WTC11 (cell line): ENCODE data around the gene MED22. TPM values are rescaled to one million over a fixed set of nuclear protein-coding genes. Genes with fewer than 3 reads are reported as not detected.

Source experiments
- ATAC-seq: fragments of 200-7000 bp; cut with Tn5 transposase; 2 replicates; pipeline ENCODE4 v1.10.0; 2021; ENCODE audit warnings: mild to moderate bottlenecking, moderate library complexity
- CTCF ChIA-PET: fragments of 300-600 bp; sonication (Branson Sonifier 250); formaldehyde crosslinking; loops from one replicate; lab custom pipeline; 2021; ENCODE audit warnings: antibody characterized with exemption; lab: Charles Lee
- POLR2A ChIA-PET: fragments of 350-600 bp; sonication (Branson Sonifier 250); formaldehyde crosslinking; loops from one replicate; lab custom pipeline; 2021; ENCODE audit warnings: antibody characterized with exemption; lab: Charles Lee
- DNase-seq: peaks from one replicate; pipeline ENCODE4 v3.0.0; 2021; ENCODE audit warnings: low spot score
- H3K27ac Mint-ChIP-seq: 2 replicates; pipeline ENCODE4 v1.8.0; 2021; ENCODE audit warnings: mixed read lengths
- H3K27me3 Mint-ChIP-seq: 2 replicates; pipeline ENCODE4 v1.8.0; 2021; ENCODE audit warnings: low read depth, mild to moderate bottlenecking, moderate library complexity, mixed read lengths
- H3K36me3 Mint-ChIP-seq: 2 replicates; pipeline ENCODE4 v1.8.0; 2021; ENCODE audit warnings: mixed read lengths
- H3K4me1 Mint-ChIP-seq: 2 replicates; pipeline ENCODE4 v1.8.0; 2022; ENCODE audit warnings: mixed read lengths
- H3K4me3 Mint-ChIP-seq: 2 replicates; pipeline ENCODE4 v1.8.0; 2021; ENCODE audit warnings: mild to moderate bottlenecking, moderate library complexity, mixed read lengths
- H3K9me3 Mint-ChIP-seq: 2 replicates; pipeline ENCODE4 v1.8.0; 2021; ENCODE audit warnings: mixed read lengths
- E2F4 ChIP-seq: sonication (generic); formaldehyde crosslinking; IDR thresholded peaks from 2 replicates; pipeline ENCODE4 v1.8.1; 2022; ENCODE audit warnings: low read depth, mild to moderate bottlenecking, moderate library complexity, missing genetic modification reagents, borderline replicate concordance
- FOXK1 ChIP-seq: sonication (generic); formaldehyde crosslinking; IDR thresholded peaks from 2 replicates; pipeline ENCODE4 v1.8.0; 2022; ENCODE audit warnings: mild to moderate bottlenecking, moderate library complexity, missing genetic modification reagents
- GABPB1 ChIP-seq: sonication (generic); formaldehyde crosslinking; IDR thresholded peaks from 2 replicates; pipeline ENCODE4 v1.8.1; 2023; ENCODE audit warnings: mild to moderate bottlenecking, missing genetic modification reagents
- GRHL2 ChIP-seq: fragments of 250-450 bp; sonication (Bioruptor Pico); IDR thresholded peaks from 2 replicates; pipeline ENCODE4 v1.8.0; 2022; ENCODE audit warnings: mild to moderate bottlenecking, moderate library complexity; ENCODE audit not compliant: insufficient replicate concordance, severe bottlenecking
- GTF2I ChIP-seq: fragments of 250-450 bp; sonication (Bioruptor Pico); conservative IDR thresholded peaks from 2 replicates; pipeline ENCODE4 v1.4.0; 2021; ENCODE audit warnings: mild to moderate bottlenecking
- HMGA2 ChIP-seq: fragments of 250-450 bp; sonication (Bioruptor Pico); IDR thresholded peaks from 2 replicates; pipeline ENCODE4 v1.4.0; 2021; ENCODE audit warnings: mild to moderate bottlenecking, moderate library complexity
- HMGXB4 ChIP-seq: sonication (generic); formaldehyde crosslinking; IDR thresholded peaks from 2 replicates; pipeline ENCODE4 v1.8.1; 2023; ENCODE audit warnings: mild to moderate bottlenecking, moderate library complexity, missing genetic modification reagents
- NFE2L1 ChIP-seq: sonication (generic); formaldehyde crosslinking; IDR thresholded peaks from 2 replicates; pipeline ENCODE4 v1.8.1; 2023; ENCODE audit warnings: missing genetic modification reagents
- OVOL2 ChIP-seq: fragments of 250-450 bp; sonication (Bioruptor Pico); IDR thresholded peaks from 2 replicates; pipeline ENCODE4 v1.9.0; 2021; ENCODE audit warnings: mild to moderate bottlenecking, borderline replicate concordance
- PRRX2 ChIP-seq: fragments of 250-450 bp; sonication (Bioruptor Pico); IDR thresholded peaks from 2 replicates; pipeline ENCODE4 v1.8.0; 2021; ENCODE audit warnings: mild to moderate bottlenecking
- TEAD4 ChIP-seq: sonication (generic); formaldehyde crosslinking; IDR thresholded peaks from 2 replicates; pipeline ENCODE4 v1.8.0; 2022; ENCODE audit warnings: mild to moderate bottlenecking, missing genetic modification reagents
- TP53 ChIP-seq: sonication (generic); formaldehyde crosslinking; IDR thresholded peaks from 2 replicates; pipeline ENCODE4 v1.8.1; 2023; ENCODE audit warnings: mild to moderate bottlenecking, missing genetic modification reagents
- ZNF138 ChIP-seq: sonication (generic); formaldehyde crosslinking; conservative IDR thresholded peaks from 2 replicates; pipeline ENCODE4 v1.8.1; 2022; ENCODE audit warnings: mild to moderate bottlenecking, moderate library complexity, missing genetic modification reagents
- ZNF416 ChIP-seq: fragments of 250-450 bp; sonication (Bioruptor Pico); IDR thresholded peaks from 2 replicates; pipeline ENCODE4 v1.9.0; 2021; ENCODE audit warnings: mild to moderate bottlenecking, inconsistent platforms
- total RNA-seq: library from RNA; stranded (reverse); gene quantifications from 3 replicates; pipeline ENCODE4 v1.2.3, GENCODE V29; 2021
- TF ChIP-seq, protein P1 (sequence below): fragments of 200-600 bp; IDR thresholded peaks from 2 replicates; pipeline ENCODE4 v1.8.0; 2022; ENCODE audit warnings: antibody characterized with exemption
- TF ChIP-seq, protein P2 (sequence below): sonication (generic); formaldehyde crosslinking; IDR thresholded peaks from 2 replicates; pipeline ENCODE4 v1.8.0; 2022; ENCODE audit warnings: mild to moderate bottlenecking, missing genetic modification reagents
- TF ChIP-seq, protein P3 (sequence below): sonication (generic); formaldehyde crosslinking; conservative IDR thresholded peaks from 2 replicates; pipeline ENCODE4 v1.8.1; 2022; ENCODE audit warnings: mild to moderate bottlenecking, missing genetic modification reagents
- TF ChIP-seq, protein P4 (sequence below): sonication (generic); formaldehyde crosslinking; conservative IDR thresholded peaks from 2 replicates; pipeline ENCODE4 v1.8.1; 2023; ENCODE audit warnings: mild to moderate bottlenecking, low read depth, missing genetic modification reagents, moderate library complexity
- TF ChIP-seq, protein P5 (sequence below): sonication (generic); formaldehyde crosslinking; IDR thresholded peaks from 2 replicates; pipeline ENCODE4 v1.8.1; 2022; ENCODE audit warnings: mild to moderate bottlenecking, moderate library complexity, missing genetic modification reagents

Gene MED22
- total RNA-seq, 1 experiment from 2014 or later = 59.5 TPM

DNA sequence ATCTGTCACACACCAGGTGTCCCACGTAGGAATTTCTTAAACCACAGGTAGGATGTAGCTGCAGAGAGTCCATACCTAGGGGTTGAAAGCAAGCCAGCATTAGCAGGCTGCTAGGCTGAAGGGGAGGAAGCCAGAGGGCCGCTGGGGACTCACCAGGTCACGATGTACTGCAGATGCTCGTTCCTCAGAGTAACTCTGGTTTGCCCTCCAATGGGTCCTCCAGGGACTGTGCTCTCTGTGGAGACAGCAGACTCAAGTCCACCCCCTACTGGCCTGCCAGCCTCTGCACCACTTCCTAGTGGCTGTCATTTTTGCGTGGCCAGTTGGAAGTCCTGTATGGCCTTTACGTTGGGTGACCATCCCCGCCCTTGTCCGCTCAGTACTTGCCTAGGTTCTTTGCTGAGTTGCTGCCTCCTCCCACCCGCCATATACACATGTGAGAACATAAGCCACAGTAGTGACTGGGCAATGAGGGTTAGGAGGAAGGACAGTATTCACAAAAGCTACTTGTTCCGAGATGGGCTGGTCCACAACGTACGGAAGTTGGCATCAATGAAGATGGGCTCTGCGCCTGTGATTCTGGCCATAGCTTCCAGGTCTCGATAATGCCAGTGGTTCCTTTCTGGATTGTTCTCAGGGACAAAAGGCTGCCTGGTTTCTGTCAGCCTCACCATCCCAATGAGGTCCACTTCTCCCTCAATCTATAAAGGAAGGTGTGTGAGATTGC, 4.1 kb upstream of the MED22 start (continued):
- TF ChIP-seq ZNF416 (CRISPR knock-in tag) (peak; percentile 59), PRRX2 (CRISPR knock-in tag) (0 out of 2 replicates have a peak, but pooled peaks have one; percentile 44), TP53 (CRISPR knock-in tag) (no peak), NFE2L1 (CRISPR knock-in tag) (no peak), GABPB1 (CRISPR knock-in tag) (peak; percentile 40; the same call in 1 of the 2 replicates), ZNF138 (CRISPR knock-in tag) (0 out of 2 replicates have a peak, but pooled peaks have one; percentile 72)
- TF ChIP-seq, protein P1, sequence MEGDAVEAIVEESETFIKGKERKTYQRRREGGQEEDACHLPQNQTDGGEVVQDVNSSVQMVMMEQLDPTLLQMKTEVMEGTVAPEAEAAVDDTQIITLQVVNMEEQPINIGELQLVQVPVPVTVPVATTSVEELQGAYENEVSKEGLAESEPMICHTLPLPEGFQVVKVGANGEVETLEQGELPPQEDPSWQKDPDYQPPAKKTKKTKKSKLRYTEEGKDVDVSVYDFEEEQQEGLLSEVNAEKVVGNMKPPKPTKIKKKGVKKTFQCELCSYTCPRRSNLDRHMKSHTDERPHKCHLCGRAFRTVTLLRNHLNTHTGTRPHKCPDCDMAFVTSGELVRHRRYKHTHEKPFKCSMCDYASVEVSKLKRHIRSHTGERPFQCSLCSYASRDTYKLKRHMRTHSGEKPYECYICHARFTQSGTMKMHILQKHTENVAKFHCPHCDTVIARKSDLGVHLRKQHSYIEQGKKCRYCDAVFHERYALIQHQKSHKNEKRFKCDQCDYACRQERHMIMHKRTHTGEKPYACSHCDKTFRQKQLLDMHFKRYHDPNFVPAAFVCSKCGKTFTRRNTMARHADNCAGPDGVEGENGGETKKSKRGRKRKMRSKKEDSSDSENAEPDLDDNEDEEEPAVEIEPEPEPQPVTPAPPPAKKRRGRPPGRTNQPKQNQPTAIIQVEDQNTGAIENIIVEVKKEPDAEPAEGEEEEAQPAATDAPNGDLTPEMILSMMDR = peak; percentile 43
- TF ChIP-seq, protein P2, sequence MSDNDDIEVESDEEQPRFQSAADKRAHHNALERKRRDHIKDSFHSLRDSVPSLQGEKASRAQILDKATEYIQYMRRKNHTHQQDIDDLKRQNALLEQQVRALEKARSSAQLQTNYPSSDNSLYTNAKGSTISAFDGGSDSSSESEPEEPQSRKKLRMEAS (CRISPR knock-in tag) = no peak

DNA sequence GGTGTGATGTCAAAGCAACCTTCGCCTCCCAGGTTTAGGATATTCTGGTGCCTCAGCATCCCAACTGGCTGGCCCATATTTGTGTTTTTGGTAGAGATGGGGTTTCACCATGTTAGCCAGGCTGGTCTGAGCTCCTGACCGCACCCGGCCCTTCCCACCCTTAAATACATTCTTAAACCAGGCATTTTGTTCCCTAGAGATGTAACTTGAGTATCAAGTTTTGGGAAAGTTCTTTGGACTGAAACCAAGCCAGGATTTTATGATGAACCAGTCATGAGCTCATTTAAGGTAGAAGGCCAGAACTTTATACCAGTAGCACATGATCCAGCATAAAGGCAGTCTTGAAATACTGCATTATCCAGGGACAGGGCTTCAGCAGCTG, 3.6 kb upstream of the MED22 start:
- no peak overlapping the region for H3K4me3 Mint-ChIP-seq
- CTCF ChIA-PET = interaction anchor here (1.3 to 7.9 kb wide), 4 partner anchors 9 to 135 kb away, joined by 3 to 74 read pairs (median 6); no protein-coding TSS in a partner anchor

More for the DNA sequence above, 3.6 kb upstream of the MED22 start:
- DNase-seq (no peak), ATAC-seq (no peak)
- POLR2A ChIA-PET = no interaction called here
- TF ChIP-seq, protein P3, sequence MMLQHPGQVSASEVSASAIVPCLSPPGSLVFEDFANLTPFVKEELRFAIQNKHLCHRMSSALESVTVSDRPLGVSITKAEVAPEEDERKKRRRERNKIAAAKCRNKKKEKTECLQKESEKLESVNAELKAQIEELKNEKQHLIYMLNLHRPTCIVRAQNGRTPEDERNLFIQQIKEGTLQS (CRISPR knock-in tag) = no peak
- TF ChIP-seq FOXK1 = no peak
- TF ChIP-seq E2F4 (CRISPR knock-in tag) = no peak
- TF ChIP-seq, protein P4, sequence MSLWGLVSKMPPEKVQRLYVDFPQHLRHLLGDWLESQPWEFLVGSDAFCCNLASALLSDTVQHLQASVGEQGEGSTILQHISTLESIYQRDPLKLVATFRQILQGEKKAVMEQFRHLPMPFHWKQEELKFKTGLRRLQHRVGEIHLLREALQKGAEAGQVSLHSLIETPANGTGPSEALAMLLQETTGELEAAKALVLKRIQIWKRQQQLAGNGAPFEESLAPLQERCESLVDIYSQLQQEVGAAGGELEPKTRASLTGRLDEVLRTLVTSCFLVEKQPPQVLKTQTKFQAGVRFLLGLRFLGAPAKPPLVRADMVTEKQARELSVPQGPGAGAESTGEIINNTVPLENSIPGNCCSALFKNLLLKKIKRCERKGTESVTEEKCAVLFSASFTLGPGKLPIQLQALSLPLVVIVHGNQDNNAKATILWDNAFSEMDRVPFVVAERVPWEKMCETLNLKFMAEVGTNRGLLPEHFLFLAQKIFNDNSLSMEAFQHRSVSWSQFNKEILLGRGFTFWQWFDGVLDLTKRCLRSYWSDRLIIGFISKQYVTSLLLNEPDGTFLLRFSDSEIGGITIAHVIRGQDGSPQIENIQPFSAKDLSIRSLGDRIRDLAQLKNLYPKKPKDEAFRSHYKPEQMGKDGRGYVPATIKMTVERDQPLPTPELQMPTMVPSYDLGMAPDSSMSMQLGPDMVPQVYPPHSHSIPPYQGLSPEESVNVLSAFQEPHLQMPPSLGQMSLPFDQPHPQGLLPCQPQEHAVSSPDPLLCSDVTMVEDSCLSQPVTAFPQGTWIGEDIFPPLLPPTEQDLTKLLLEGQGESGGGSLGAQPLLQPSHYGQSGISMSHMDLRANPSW (CRISPR knock-in tag) = no peak
- no peak for TF ChIP-seq HMGXB4
- TF ChIP-seq HMGA2 (CRISPR knock-in tag) = no peak
- TF ChIP-seq, protein P5, sequence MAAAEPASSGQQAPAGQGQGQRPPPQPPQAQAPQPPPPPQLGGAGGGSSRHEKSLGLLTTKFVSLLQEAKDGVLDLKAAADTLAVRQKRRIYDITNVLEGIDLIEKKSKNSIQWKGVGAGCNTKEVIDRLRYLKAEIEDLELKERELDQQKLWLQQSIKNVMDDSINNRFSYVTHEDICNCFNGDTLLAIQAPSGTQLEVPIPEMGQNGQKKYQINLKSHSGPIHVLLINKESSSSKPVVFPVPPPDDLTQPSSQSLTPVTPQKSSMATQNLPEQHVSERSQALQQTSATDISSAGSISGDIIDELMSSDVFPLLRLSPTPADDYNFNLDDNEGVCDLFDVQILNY (CRISPR knock-in tag) = no peak
- no peak for TF ChIP-seq GRHL2 (CRISPR knock-in tag)
- TF ChIP-seq OVOL2 = no peak
- TF ChIP-seq GTF2I (CRISPR knock-in tag) = no peak
- TF ChIP-seq TEAD4 = no peak
- TF ChIP-seq ZNF416 (CRISPR knock-in tag) = no peak
- Mint-ChIP-seq H3K27me3 (no peaks in the 10 kb centered on the region; the same call in 1 of the 2 replicates), H3K4me1 (peaks cover 30% of the 10 kb centered on the region), H3K36me3 (peaks cover 46% of the 10 kb centered on the region), H3K27ac (0 out of 2 replicates have a peak overlapping the region, but pooled peaks have one; percentile 36), H3K9me3 (no peaks in the 10 kb centered on the region)
